GM12878 (cell line): Measurements from ENCODE around the gene PDE6D.

Experiments used
- CBFB ChIP-seq: IDR thresholded peaks from 2 replicates; pipeline ENCODE4 v1.6.1; 2016; ENCODE audit warnings: antibody characterized with exemption, low read depth
- CREM ChIP-seq: IDR thresholded peaks from 2 replicates; pipeline ENCODE4 v1.6.1; 2014; ENCODE audit warnings: antibody characterized with exemption, low read depth
- CTCF ChIP-seq, 3 experiments: IDR thresholded peaks in 2 of 3; conservative IDR thresholded peaks in 1 of 3; 2 replicates each; pipeline ENCODE4 v1.5.1; 2011; ENCODE audit warnings: low read depth in 3 of 3, low read length in 3 of 3, mild to moderate bottlenecking in 3 of 3, control low read depth in 2 of 3, moderate library complexity in 2 of 3, inconsistent platforms in 1 of 3, mixed read lengths in 1 of 3; ENCODE audit not compliant: control insufficient read depth in 2 of 3, insufficient read depth in 1 of 3; ENCODE audit errors: extremely low read depth in 1 of 3
- ESRRA ChIP-seq: IDR thresholded peaks from 2 replicates; pipeline ENCODE4 v1.6.1; 2012; ENCODE audit warnings: mild to moderate bottlenecking, low read length, improper control_type of control experiment
- EZH2 ChIP-seq: IDR thresholded peaks from 2 replicates; pipeline ENCODE4 v1.6.1; 2012; ENCODE audit warnings: low read depth, mild to moderate bottlenecking, control low read depth, inconsistent platforms, low read length, borderline replicate concordance; ENCODE audit not compliant: control insufficient read depth
- JUND ChIP-seq: IDR thresholded peaks from 2 replicates; pipeline ENCODE4 v1.6.1; 2012; ENCODE audit warnings: low read depth, mild to moderate bottlenecking, low read length, improper control_type of control experiment, moderate library complexity
- NFYA ChIP-seq: IDR thresholded peaks from 2 replicates; pipeline ENCODE4 v1.6.1; 2011; ENCODE audit warnings: low read depth, mild to moderate bottlenecking, low read length, improper control_type of control experiment, borderline replicate concordance
- ZNF274 ChIP-seq: IDR thresholded peaks from one replicate; pipeline ENCODE4 v1.8.0; 2011; ENCODE audit not compliant: insufficient read length, insufficient read depth
- ZNF687 ChIP-seq: fragments of 450-650 bp; IDR thresholded peaks from 2 replicates; pipeline ENCODE4 v1.6.1; 2017; ENCODE audit warnings: mild to moderate bottlenecking, moderate library complexity
- TF ChIP-seq, protein P1 (sequence below): fragments of 450-650 bp; IDR thresholded peaks from 2 replicates; pipeline ENCODE4 v1.6.1; 2017; ENCODE audit warnings: mild to moderate bottlenecking, moderate library complexity

DNA sequence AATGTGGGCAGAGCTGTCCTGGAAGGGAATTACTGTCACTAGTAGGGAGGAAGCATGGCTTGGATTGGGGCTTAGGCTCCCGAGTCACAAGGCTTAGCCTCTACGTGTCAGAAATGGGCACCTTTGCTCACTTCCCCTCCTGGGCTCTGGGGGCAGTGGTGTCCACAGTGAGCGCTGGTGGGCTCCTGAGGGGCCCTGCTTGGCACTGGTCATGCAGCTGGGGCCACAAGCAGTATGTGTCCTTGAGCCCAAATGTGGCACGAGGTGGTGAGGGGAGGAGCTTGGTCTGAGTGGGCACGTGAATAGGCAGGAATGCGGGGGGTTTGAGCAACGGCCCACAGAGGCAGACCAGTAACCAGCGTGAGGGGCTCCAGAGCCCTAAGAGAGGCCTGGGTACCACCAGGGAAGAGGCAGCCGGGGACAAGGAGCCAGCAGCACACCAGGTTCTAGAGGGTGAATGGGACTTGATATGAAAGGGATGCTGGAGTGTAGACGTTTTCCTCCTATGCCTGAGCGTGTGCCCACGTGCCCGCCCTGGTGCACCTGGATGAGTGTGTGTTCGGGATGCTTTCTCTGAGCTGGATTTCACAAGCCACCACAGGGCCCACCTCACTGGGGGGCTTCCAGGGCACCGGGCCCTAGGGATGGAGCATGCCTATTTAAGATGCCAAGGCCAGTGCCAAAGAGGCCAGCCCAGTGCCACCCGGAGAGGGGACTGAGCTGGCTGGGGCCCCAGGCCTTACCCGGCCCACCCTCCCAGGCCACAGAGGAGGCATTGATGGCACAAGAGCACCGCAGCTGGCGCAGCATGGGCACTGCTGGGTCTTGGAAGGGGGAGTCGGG lies 95.5 kb downstream of the PDE6D start:
- TF ChIP-seq CTCF (IDR thresholded peaks at IDR 0.05 in 2 of 3, conservative IDR thresholded peaks at IDR 0.05 in 1 of 3; ENCODE audit: control insufficient read depth in 2 of 3, extremely low read depth in 1 of 3, insufficient read depth in 1 of 3, low read depth in 3 of 3, low read length in 3 of 3) (peak; percentile 2 to 47 (median 31); a peak in 3 of 6 replicates), CREM (no peak), CBFB (no peak), NFYA (no peak), ESRRA (no peak), ZNF274 (no peak), JUND (no peak), ZNF687 (no peak), EZH2 (no peak)
- TF ChIP-seq, protein P1, sequence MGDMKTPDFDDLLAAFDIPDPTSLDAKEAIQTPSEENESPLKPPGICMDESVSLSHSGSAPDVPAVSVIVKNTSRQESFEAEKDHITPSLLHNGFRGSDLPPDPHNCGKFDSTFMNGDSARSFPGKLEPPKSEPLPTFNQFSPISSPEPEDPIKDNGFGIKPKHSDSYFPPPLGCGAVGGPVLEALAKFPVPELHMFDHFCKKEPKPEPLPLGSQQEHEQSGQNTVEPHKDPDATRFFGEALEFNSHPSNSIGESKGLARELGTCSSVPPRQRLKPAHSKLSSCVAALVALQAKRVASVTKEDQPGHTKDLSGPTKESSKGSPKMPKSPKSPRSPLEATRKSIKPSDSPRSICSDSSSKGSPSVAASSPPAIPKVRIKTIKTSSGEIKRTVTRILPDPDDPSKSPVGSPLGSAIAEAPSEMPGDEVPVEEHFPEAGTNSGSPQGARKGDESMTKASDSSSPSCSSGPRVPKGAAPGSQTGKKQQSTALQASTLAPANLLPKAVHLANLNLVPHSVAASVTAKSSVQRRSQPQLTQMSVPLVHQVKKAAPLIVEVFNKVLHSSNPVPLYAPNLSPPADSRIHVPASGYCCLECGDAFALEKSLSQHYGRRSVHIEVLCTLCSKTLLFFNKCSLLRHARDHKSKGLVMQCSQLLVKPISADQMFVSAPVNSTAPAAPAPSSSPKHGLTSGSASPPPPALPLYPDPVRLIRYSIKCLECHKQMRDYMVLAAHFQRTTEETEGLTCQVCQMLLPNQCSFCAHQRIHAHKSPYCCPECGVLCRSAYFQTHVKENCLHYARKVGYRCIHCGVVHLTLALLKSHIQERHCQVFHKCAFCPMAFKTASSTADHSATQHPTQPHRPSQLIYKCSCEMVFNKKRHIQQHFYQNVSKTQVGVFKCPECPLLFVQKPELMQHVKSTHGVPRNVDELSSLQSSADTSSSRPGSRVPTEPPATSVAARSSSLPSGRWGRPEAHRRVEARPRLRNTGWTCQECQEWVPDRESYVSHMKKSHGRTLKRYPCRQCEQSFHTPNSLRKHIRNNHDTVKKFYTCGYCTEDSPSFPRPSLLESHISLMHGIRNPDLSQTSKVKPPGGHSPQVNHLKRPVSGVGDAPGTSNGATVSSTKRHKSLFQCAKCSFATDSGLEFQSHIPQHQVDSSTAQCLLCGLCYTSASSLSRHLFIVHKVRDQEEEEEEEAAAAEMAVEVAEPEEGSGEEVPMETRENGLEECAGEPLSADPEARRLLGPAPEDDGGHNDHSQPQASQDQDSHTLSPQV, result no peak
